Activated CD8-positive, alpha-beta memory T cell treated with anti-CD3 and anti-CD28 coated beads for 48 hours (primary cell): ENCODE results near the gene RNF222.
"Not testable (repeated sequence)": the region's sequence is repeated elsewhere in the genome, so short reads cannot be mapped to it uniquely, and the experiment has no call there.

Experiments
- DNase-seq, 3 experiments: peaks; one replicate each; pipeline ENCODE4 v3.0.0-alpha.2; 2020; ENCODE audit warnings: low read depth in 2 of 3, low spot score in 2 of 3

RNF222 gene

DNA sequence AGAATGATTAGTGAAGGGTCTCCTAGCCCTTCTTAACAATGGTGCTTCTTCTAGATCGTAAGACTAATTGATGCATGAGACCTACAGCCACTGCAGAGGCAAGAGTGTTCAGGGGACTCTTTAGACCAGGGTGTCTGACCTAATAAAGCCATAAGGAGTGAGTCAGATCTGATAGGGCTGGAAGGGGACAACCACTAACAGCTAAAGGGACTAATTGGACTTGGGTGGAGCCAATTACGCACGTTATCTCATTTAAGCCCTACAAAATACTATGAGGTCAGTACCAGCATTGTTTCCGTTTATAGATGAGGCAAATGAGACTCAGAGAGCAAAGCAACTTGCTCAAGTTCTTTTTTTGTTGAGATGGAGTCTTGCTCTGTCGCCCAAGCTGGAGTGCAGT lies 14.5 kb upstream of the RNF222 start:
- no peak for DNase-seq

DNA sequence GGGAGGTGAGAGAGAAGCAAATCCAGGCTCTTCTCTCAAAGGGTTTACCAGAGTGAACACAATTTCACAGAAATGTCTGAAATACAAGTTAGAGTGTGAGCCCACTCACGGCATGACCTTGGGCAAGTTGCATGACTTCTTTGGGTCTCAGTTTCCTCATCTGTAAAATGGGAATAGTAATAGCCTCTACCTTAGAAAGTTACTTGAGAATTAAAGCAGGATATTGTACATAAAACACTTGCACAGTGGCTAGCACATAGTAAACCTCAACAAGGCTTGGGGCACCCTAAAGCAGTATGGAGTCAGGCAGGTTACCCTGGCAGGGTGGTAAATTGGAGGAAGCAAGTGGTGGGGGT lies 13.2 kb upstream of the RNF222 start:
- no peak for DNase-seq

DNA sequence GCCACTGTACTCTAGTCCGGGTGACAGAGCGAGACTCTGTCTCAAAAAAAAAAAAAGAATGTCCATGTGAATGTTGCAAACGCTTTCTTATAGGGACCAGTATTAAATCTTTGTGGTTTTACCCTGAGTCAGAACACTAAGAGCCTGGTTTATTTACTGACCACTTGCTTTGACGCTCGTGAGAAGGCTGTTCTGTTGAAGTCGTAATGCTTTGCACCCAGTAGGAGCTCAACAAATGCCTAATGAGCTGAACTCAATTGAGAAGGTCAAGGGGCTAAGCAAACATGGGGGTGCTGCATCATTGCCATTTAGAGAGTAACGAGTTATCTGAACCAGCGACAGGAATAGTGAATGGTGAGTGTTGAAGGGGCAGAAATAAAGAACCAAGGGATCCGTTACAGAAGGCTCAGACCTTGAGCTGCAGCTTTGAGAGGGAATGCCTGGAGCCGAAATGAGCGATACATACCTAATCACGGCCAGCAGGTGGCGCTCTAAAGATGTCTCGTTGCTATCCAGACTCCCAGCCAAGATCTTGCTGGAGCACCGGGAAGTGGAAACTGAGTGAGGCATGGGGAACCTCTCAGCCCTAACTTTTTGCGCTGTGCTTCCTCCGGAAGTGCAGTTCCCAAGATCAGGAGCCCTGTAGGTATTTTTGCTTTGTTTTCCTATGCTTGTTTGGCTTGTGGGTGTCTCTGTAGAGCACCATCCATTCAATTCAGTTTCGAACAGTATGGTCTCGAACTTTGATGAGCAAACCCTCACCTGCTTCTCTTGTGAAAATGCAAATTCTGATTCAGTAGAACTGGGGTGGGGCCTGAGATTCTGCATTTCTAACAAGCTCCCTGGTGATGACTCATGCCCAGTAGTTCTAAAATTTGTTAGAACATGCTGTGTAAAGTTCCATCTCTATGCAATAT lies 12.6 kb upstream of the RNF222 start:
- DNase-seq = peak; percentile 33 to 80 (median 72)

DNA sequence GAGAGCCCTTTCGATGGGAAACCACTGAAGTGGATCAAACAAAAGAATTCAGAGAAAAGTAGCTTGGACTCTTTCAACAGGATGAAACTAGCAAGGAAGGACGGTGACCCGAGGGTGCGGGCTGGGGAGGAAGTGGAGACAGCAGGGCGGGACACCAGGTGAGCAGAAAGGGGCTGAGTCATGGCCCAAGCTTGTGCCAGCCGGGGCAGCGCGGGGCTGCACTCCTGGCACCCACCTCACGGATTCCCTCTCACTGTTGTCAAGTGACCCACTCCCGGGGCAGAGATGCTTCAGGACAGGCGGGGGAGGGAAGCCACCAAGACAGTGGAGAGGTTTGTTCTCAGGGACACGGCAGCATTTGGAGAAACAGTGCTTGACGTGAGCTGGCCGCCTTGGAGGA lies 10.7 kb upstream of the RNF222 start:
- no peak for DNase-seq

DNA sequence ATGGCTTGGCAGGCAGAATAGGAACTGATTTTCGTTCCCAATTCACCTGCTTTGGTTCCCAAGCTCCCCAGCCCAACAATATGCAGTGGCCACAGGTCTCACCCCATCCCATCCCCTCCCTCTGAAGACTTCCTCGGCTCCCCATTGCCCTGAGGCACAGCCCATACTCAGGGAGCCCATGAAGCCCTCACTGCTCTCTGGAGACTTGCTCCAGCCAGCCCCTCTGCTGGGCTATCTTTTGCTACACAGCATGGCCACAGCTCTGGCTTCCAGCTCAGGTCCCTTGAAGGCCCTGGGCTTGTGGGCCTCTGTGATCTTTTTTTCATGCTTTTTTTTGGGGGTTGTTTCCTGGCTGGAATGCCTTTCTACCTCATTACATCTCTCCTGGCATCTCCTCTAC lies 8.5 kb upstream of the RNF222 start:
- DNase-seq = no peak

DNA sequence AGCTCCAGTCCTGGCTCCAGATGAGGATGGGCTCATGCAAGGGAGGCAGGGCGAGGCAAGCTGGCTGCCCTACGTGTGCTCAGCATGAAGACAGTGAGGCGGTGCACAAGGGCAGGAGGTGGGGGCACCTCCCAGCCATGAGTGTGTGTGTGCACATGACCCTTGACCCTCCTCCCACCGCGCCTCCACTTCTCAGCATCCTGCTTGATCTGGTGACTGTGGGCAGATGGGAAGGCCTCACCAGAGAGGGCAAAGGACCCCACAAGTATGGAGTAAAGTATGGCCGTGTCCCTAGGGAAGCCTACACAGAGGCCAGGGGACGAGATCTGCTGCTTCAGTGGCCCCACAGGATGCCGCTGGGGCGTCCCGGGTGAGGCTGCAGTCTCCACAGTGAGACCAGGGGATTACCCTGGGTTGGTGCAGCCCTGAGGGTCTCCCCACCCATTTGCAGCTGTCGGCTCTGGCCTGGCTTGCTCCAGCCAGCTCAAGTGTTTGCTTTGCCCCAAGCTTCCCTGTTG lies 7.9 kb upstream of the RNF222 start:
- no peak for DNase-seq

DNA sequence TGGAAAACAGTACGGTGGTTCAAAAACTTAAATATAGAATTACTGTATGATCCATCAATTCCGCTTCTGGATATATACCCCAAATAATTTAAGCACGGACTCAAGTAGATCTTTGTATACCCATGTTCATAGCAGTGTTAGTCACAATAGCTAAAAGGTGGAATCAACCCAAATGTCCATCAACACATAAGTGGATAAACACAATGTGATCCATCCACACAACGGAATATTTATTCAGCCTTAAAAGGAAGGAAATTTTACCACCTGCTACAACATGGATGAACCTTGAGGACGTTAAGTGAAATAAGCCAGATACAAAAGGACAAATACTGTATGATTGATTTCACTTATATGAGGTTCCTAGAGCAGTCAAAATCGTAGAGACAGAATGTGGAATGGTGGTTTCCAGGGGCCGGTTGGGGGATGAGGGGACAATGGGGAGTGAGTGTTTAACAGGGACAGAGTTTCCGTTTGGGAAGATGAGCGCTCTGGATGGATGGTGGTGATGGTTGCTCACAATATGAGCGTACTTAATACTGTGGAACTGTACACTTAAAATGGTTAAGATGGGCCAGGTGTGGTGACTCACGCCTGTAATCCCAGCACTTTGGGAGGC lies 5.4 kb upstream of the RNF222 start:
- DNase-seq = no peak

DNA sequence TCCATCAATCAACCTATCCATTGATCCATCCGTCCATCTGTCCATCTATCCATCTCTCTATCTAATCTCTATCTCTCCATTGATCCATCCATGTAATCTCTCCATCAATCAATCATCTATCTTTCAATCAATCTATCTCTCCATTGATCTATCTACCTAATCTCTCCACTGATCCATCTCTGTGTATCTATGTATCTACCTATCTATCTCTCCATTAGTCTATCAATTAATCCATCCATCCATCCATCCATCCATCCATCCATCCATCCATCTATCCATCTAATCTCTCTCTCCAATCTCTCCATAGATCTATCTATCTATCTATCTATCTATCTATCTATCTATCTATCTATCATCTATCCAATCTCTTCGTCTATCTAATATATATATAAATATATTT lies 3.5 kb upstream of the RNF222 start:
- DNase-seq = no peak

DNA sequence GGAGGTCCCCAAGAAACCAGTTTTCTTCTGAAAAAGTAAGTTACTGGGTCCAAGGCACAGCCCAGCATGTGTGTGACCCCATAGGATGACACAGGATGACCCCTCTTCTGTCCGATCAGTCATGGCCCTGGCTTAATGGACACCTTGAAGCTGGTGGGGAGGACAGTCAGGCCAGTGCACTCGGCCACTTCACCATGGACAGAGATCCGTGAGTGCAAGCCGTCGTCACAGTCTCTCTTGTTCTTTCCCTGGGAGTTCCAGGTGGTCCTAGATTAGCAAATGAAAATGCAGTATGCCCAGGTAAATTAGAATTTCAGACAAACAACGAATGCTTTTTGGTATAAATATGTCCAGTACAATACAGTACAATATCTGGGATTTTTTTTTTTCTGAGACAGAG lies 1.4 kb upstream of the RNF222 start:
- no peak for DNase-seq

DNA sequence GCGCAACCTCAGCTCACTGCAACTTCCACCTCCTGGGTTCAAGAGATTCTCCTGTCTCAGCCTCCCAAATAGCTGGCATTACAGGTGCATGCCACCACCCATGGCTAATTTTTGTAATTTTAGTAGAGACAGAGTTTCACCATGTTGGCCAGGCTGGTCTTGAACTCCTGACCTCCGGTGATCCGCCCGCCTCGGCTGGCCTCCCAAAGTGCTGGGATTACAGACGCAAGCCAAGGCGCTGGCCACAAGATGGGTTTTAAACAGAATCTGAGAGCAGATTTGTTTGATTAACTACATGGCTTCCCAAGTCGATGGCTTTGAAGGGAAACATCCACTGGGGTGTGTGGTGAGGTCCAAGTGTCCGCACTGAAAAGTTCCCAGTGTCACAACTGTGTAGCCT lies 3.1 kb downstream of the RNF222 start:
- not testable (repeated sequence) for DNase-seq

DNA sequence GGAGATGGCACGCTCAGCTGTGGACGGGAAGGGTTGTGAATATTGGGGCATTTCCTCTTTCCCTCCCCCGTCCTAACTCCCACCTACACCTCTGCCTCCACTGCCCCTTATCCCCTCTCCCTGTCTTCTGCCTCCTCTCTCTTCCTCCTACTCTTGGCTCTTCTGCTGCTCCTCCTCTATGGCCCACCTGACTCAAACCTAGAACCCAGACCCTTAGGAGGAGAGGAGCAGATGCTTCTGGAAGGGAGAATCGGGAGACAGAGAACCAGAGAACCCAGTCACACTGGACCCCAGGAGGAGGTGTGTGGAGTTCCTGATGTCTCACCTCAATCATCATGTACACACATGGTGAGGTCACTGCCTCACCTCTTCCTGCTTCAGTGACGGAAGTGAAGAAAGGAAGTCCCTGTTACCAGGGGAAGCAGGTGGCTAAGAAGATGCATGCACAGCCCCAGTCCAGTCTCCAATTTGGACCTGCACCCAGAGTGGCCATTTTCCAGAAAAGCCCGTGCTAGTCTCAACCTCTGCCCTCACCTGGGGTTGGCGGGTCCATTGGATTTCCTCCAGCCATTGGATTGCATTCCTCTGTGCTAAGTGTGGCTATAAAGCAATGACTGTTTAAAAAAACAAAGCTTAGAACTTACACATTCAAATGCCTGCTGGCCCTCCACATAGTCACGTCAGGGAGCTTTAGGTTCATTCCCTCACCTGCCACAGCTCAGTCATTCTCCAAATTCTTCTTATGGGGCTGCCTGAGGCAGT lies 4.0 kb downstream of the RNF222 start:
- no peak for DNase-seq

DNA sequence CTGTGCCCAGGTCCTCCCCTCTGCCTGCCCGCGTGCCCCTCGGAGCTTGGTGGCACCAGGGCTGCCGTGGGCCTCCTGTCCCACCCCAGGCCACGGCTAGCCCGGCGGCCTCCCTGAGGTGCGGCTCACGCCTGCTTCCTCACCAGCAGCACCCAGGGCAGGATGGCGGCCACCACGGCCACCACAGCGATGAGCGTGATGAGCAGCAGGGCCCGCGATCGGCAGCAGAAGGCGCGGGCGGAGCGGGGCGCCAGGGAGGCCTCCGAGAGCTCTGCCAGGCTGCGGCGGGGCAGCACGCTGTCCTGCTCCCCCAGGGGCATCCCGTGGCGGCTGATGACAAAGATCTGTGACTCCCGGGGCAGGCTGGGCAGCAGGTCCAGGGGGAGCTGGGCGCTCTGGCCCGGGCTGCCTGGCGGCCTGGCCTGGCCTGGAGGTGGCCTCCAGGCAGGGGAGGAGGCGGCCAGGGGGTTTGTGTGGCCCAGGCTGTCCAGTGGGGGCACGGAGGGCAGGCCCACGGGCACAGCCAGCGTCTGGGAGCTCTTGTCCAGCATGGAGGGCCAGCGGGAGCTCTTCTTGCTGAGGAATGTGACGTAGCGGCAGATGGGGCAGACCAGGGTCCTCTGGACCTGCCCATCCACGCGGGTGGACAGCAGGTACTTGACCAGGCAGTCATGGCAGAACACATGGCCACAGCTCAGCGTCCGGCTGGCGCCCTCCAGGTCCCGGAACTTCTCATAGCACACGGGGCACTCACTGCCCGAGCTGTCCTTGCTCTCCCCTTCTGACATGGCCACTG lies 4.8 kb downstream of the RNF222 start:
- no peak for DNase-seq

DNA sequence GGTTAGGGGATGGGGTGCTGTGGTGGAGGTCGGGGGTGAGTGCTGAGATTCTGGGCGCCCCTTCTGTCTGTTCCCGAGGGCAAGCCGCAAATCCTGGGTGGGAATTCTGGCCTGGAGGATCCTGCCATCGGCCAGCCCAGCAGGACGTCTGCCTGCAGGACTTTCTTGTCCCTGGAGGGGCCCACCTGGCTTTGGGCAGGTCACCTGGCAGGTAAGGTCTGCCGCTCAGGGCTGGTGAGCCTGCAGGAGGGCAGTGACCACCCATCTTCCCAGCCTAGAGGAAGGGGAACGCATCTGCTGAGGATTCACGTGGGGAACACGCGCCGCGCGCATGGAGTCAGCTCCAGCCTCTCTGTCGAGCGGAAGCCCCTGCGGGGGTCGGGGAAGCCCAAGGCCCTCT lies 5.4 kb downstream of the RNF222 start:
- DNase-seq = no peak

DNA sequence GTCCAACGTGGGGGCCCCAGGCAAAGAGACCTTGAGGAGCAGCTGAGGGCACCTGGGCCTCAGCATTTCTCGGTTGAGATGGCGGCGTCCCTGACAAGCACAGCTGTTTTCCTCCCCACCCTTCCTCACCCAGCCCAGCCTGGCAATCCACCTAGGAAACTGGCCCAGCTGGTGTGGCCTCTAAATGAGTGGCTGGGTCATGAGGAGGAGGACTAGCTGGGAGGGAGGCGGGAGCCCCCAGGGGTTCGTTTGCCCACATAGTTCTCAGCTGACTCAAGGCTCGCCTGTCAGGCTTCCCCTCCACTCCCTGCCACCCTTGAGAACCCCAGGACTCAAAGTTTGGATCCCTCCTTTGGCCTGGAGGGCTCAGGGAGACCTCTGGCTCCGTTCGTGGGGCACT lies 5.9 kb downstream of the RNF222 start:
- DNase-seq = no peak

DNA sequence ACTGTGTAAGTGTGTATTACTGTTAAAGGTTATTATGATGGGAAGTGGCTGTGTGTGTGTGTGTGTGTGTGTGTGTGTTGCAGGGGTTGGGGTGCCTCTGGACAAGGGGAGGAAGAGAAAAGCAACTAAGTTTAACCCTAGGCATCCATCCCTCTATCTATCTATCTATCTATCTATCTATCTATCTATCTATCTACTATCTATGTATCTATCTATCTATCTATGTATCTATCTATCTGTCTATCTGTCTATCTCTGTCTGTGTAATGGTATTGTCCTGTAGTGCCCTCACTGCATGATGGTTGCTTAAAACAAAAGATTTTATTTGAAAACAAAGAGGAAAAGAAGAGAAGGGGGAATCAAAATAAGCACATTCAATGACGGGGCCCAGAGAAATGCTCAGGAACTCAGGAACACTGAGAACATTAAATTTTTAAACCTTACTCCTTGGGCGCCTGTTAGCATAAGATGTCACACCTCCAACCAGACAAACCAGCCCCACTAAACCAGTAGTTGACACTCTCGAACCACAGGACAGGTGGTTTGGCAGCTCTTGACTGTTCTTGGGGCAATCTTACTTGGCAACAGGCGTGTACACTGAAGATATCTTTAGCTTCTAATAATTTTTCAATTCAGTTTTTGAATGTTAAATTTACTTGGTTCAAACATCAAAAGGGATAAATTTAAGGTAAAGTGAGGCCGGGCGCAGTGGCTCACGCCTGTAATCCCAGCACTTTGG lies 9.5 kb downstream of the RNF222 start:
- no peak for DNase-seq

DNA sequence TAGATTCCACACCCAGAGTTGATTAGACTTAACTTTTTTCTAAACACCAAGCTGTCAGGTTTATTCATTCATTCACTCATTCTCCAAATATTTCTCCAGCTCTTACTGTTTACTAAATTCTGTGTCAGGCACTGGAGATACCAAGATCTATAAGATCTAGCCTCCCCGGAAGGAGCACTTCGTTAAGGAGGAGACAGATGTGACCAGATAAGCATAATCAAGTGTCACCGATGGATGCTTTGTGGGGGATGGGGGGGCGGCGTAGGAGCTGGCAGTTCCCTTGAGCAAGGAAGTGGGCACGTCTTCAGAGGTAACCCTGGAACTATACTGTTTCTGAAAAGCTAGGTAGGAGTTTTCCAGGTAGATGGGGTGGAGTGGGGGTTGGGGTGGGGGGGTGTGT lies 10.8 kb downstream of the RNF222 start:
- DNase-seq = no peak

DNA sequence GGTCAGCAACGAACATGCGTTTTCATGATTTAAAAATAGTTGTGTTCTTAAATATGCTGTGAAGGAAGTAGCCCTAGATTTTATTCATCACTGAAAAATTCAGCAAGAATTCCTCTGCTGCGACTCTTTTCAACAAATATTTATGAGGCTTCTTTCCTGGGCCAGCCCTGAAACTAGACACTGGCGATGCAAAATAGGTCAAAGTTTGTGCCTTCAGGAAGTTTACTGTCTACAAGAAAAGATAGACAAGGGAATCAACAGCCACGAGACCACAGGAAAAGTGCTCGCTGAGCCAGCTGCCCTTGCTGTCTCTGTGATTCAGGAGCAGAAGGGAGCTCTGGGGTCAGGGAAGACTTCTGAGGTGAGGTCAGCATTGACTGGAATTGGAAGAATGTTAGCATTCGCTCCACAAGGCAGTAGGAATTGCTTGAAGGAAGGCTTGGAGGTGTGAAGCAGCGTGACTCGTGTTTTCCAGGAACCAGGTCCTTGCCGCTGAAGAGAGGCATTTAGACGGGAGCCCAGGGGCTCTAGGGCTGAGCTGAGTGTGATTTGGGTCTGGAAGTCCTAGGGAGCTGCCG lies 12.7 kb downstream of the RNF222 start:
- no peak for DNase-seq

DNA sequence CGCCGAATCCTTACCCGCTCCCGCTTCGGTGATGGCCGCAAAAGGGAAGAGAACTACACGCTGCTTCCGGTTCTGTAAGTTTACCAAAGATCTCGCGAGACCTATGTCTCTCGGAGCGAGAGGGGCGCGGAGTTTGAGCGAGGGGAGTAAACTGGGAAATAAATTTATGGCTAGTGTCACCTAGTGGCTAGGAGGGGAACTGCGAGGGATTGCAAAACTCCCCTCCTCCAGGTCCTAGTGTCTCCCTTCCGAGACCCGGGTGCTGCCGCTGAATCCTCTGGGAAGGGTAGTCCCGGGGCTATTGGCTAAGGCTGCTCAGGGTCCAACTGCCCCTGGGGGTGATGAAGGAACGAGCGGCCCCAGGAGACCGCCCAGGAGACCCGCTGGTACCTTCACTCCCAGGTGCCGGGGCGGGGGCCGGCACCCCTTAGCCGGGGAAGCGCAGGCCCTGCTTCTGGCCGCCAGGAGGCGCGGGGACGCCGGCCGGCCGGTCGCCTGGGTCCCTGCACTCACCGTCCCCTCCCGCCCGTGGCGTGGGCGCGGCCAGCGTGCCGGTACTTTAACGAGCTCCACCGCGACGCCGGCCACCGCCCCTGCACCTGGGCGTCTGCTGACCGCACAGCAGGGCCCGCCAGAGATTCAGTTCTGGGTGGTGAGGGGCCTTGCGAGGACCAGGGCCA lies 14.3 kb downstream of the RNF222 start, which contains the start of gene RPL26:
Gene RPL26, minus strand, starts transcription at position 51 of the 680 bp plus-strand sequence. CDS start 883 bp downstream, outside the sequence.
- DNase-seq = peak; percentile 80 to 91 (median 83)

DNA sequence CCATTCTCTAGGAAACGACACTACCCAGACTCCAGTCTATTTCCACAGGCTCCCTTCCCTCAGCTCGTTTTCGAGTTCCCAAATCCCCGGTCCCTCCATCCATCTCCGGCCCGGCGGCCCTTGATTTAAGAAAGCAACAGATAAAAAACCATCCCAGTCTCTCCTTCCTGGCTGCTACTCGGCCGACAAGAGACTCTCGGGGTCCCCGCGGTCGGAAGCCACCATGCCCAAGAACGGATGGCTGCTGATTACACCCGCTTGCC lies 14.8 kb downstream of the RNF222 start:
- DNase-seq = no peak
